DMS114 treated with DMSO at 0.1 percent for 48 hours (cell line): ENCODE data around the gene CCDC106.

Source experiments
- DNase-seq: peaks from one replicate; lab custom pipeline; 2025; ENCODE audit not compliant: unreplicated experiment; lab: John Stamatoyannopoulos, UW

CCDC106 gene

DNA sequence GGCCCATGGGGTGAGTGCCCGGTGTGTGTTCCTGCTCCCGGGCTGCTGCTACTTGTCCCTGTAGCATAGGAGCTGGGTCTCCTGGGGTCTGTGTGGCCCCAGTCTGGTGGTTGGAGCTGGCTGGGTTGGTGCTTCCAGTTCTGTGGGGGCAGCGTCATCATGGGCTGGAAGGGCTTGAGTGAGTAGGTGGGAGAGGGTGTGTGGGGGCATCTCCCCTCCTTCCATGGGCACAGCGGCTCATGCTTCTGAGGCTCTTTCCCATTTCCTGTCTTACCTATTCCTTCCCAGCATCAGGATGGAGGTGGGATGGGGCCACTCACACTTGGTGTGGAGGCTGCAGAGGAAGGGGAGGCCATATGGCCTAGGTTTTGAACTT lies 19.0 kb downstream of the CCDC106 start:
- DNase-seq, result no peak

DNA sequence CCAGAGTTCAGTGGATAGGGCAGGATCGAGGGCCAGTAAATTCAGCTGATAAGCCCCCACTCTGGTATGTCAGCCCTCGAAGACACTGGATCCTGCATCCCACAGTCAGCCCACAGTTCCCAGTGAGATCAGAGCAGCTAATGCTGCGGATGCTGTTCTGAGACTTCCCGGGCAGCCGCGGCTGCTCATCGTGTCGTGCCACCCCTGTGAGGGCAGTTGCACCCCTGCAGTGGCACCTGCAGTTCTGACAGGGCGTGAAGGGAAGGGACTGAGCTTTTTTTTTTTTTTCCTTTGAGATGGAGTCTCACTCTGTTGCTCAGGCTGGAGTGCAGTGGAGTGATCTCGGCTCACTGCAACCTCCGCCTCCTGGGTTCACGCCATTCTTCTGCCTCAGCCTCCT lies 19.5 kb downstream of the CCDC106 start:
- no peak for DNase-seq

DNA sequence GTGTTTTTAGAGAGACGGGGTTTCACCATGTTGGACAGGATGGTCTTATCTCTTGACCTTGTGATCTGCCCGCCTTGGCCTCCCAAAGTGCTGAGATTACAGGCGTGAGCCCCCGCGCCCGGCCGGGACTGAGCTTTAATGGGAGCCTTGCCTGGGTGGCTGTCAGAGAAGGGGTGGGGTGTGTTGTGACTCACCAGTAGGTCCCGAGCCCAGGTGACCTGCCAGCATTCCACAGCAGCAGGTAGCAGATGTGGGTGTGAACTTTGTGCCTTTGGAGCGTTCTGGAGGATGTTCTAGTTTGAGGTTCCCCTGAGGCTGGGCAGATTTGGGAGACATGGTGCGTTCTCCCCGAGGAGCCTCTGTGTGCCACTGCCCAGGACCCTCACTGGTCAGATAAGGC lies 19.9 kb downstream of the CCDC106 start:
- no peak for DNase-seq

DNA sequence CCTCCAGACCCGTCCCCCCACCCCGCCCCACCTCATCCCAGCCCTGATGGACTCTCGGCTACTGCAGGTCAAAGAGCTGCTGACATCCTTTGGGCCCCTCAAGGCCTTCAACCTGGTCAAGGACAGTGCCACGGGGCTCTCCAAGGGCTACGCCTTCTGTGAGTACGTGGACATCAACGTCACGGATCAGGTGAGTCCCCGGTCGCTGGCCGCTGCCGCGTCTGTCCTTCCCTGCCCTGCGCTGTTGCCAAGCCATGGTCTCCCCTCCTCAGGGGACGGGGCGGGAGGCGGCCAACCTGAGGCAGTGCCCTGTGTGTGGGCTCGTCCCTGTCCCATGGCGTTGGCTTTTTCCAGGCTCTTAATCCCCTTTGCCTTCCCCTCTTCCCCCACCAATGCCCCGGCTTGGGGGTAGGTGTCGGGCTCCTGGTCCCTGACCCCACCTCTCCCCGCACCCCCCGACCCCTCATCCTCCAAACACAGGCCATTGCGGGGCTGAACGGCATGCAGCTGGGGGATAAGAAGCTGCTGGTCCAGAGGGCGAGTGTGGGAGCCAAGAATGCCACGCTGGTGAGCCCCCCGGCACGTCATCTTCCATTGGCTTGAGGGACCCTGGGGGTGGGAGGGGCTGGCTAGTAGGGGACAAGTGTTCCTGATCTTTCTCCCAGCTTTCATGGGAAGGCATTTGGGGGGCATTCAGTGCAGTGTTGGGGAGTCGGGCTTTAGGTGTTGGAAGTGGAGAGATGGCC lies 20.8 kb downstream of the CCDC106 start:
- DNase-seq, result no peak

DNA sequence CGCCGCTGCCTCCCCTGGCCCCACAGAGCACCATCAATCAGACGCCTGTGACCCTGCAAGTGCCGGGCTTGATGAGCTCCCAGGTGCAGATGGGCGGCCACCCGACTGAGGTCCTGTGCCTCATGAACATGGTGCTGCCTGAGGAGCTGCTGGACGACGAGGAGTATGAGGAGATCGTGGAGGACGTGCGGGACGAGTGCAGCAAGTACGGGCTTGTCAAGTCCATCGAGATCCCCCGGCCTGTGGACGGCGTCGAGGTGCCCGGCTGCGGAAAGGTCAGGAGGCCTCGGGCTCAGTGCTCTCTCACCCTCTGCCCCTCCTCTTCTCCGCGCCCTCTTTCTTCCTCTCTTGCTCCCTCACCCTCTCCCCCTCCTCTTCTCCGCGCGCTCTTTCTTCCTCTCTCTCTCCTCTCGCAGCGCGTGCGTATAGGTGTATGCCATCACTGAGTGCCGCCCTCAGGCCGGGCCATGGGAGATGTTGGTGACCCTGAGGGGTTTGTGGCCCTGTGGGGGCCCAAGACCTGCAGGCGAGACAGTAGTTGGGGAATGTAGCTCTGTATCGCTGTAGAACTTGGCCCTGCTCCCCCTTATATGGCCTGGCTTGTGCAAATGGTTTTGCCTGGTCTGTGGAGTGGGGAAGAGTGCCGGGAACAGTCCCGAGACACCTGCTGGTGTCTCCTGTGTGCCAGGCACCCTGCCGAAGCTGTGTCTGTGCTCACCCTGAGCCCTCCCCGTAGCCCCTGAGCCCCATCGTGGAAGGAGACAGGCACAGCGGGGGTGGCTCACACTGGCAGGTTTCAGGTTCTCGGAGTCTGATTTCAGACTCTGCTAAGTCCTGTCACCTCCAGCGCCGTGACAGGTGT lies 21.6 kb downstream of the CCDC106 start:
- no peak for DNase-seq

DNA sequence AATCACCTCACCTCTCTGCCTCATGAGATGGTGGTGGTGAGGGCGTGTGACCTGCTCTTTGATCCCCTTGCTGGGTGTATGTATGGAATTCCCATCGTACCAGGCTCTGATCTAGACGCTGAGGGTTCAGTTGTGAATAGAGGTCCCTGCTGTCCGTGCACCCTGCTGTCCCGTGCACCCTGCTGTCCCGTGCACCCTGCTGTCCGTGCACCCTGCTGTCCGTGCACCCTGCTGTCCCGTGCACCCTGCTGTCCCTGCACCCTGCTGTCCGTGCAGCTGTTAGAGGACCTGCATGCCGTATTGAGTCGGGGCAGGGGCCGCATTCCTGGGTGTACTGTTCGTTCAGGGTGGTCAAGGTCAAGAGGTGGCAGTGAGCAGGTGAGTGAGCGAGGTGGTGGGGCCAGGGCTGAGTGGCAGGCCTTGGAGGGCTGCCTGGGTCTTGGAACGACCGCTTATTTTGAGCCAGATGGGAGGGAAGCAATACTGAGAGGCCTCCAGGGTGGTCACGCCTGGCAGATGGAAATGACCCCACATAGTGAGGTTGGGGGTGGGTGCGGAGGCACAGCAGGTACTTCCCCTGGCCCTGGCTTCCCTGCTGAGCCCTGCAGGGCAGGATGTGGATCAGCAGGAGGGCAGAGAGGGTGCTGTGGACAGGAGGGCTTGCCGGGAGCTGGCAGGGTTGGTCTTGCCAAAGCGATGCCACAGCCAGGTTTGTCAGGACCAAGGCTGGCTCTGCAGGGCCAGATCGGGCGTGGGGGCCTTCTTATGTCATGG lies 22.5 kb downstream of the CCDC106 start:
- DNase-seq, result peak; percentile 68

DNA sequence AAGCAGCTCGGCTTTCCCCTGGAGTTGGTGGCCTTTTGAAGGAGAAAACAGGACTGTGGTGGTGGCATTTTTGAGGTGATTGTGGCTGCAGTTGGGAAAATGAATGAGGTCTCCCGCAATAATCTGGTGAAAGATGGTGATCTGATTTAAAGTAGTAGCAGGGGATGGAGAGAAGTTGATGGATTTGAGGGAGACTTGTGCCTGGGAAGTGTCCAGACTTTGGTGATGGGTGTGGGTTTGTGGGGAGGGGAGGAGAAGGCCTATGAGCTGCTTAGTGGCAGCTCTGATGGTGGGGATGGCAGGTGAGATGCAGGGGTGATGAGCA lies 23.0 kb downstream of the CCDC106 start:
- DNase-seq, result peak; percentile 69

DNA sequence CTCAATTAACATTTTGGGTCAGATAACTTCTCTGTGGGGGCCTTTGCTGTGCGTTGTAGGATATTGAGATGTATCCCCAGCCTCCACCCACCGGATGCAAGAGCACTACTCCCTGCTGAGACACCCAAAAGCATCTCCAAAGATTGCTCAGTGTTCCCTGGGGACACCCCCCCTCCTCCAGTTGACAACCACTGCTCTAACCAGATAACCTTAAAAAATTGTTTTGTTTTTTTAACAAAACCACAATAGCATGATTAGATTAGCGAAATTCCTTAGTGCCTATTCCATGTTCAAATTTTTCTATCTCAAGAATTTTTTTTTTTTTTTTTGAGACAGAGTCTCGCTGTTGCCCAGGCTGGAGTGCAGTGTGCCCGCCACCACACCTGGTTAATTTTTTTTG lies 24.4 kb downstream of the CCDC106 start:
- DNase-seq, result no peak

DNA sequence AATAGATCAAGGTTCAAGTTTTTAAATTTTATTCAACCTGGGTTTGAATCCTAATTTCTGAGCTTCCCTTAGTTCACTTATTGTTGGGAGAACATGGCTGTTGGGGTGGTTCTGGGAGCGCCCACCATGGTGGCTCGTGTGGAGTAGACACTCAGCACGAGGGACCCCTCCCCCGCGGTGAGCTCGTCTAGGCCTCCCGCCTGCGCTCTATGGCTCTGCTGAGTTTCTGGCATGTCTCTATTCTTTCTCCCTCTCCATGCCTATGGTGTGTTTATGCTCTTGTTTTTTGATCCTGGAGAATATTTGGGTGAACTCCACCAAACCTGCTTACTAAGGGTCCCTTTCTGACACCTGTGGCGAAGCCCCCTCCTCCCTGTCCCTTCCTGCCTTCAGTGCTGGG lies 25.5 kb downstream of the CCDC106 start:
- DNase-seq, result peak; percentile 74

DNA sequence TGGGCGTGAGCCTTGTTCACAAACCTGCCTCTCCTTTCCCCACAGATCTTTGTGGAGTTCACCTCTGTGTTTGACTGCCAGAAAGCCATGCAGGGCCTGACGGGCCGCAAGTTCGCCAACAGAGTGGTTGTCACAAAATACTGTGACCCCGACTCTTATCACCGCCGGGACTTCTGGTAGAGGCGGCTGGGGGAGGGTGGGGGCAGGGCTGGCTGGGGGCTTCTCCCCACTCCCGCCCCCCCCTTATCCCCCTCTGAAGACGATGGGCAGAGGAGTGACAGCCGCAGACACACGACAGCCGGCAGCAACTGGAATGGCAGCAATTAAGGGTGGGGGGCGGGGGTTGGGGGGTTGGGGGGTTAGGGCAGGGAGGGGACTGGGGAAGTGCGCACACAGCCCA lies 25.9 kb downstream of the CCDC106 start:
- DNase-seq, result no peak

DNA sequence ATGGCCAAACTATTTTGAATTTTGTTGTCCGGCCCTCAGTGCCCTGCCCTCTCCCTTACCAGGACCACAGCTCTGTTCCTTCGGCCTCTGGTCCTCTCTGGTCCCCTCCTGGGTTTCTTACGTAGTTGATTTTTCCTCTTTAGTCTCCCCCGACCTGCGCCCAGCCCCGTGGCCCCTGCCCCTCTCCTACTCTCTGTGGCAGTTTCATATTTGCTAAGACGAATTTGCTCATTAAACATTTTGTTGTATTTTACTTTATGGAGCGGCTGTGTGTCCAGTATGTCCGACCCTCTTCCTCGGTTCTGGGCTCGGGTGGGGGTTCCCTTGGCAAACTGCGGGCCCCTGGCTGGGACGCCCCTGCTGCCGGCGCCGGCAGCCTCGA lies 26.4 kb downstream of the CCDC106 start:
- no peak for DNase-seq

DNA sequence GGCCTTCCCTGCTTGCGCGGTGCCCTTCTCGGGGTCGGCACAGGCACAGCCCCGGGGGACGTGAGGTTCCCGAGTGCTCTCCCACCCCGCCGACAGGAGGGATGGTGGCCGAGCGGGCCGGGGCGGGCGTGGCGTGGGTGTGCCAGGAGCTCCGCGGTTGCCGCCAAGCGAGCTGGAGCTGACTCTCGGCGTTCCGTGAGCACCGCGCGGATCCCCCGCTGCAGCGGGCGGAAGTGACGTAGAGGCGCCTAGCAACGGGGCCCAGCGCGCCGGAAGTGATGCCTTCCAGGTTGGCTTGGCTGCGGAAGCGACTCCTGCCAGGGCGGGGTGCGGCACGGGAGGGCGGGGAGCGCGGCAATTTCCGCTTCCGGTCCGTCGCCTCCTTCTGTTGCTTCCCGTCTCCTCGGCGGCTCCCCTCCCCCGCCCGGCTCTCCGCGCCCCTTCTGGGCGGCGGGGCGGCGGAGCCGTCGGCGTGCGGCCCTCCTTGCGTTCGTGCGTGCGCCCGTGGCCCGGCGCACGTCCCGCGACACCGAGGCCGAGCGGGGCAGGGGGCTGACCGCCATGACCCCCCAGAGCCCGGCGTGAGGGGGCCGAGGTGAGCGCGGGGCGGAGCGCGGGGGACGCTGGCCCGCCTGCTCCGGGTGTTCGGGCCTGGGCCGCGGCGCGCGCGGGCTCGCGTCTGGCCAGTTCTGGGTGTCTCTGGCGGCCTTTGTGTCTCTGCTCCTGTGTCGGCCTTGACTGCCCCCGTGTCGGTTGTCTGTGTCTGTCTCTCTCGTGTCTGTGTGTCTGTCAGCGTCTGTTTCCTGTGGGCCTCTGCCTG lies 27.0 kb downstream of the CCDC106 start, which contains the start of gene EPN1:
Gene EPN1 (plus strand): TSS at position 386 of the 820 bp plus-strand sequence. CDS start 3,402 bp downstream, outside the sequence.
- DNase-seq, result peak; percentile 93

DNA sequence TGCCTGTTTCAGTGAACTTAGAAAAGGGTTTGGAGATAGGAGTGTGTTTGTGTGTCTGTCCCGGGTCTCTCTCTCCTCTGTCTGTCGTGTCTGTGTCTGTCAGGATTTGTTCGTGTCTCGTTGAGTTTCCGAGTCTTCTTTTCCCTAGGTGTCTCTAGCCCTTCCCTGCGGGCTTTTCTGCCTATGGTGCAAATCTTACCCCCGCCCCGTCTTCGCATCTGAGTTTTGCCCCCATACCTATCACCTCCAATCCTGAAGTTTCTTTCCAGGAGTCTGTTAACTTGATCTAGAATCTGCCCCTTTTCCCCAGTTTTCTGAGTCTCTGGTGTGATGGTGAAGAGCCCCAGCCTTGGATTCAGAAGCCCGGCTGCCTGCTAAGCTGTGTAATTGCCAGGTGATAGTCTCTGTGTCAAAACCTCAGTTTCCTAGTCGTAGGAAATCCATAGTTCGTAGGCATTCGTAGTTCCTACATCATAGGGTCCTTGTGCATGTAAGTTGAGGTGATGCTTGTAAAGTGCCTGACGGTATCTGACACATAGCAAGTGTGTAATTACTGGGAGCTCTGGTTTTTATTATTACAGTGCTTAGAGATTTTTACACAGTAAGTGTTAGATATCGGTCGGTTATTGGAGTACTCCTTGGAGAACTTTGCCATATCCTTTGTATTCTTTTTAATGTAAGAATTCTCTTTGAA lies 27.8 kb downstream of the CCDC106 start:
- DNase-seq, result no peak

DNA sequence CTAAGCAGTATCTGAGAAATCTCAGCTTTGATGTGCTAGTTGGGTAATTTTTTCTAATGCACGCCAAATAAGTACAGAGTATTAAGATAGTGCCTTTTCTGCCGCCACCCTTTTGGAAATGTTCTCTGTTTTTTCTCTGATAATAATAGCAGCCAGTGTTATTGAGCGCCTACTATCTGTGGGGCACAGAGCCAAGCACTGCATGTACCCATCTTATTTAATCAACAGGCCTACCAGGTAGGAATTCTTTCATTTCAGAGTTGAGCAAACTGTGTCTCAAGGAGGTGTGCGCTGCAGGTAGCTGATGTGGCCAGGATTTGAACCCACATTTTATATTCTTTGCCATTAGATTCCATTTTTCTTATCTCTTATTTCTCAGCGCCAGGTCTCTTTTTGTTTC lies 28.4 kb downstream of the CCDC106 start:
- DNase-seq, result no peak

DNA sequence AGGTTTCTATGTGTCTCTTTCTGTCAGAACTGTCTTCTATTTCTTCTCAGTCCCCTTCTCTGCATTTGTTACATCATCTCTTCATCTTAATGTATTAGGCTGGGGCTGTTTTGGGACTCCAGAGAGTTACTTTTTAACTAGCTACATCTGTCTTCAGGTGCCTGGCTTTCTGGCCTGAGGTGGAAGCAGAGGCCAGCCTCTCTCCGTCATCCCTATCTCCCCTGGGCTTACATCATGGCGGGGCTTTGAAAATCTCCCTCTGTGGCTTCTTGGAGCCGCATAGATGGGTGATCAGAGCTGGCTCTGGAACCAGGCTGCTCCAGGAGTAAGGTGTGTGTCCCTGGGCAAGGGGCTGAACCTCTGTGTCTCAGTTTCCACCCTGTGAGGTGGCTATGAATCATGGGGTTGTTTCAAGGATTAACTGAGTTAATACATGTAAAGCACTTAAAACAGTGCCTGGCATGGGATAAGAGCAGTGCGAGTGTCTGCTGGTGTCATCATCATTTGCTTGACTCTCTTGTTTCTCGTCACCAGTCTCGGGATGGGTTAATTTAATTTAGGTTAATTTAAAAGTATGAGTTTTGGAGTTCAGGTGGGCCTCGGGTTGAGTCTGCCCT lies 29.0 kb downstream of the CCDC106 start:
- no peak for DNase-seq

DNA sequence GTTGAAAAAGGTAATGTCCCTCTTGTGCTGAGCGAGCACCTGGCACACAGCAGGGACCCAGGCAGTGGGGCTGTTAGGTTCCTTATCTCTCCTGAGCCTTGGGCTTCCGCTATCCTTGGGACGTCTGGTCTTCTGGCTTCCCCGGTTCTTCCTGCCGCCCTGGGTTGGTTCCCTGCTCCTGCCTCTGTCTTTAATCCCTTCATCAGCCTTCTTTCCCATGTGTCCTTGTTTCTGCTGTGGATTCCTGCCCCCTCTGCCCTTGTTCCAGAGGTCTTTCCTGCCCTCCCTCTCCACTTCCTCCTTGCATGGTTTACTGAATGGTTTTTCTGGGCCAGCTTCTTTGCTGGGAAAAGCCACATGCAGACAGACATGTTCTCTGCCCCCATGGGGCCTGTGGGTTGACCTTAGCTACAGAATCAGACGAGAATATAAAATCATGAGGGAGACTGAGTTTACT lies 29.6 kb downstream of the CCDC106 start:
- no peak for DNase-seq

DNA sequence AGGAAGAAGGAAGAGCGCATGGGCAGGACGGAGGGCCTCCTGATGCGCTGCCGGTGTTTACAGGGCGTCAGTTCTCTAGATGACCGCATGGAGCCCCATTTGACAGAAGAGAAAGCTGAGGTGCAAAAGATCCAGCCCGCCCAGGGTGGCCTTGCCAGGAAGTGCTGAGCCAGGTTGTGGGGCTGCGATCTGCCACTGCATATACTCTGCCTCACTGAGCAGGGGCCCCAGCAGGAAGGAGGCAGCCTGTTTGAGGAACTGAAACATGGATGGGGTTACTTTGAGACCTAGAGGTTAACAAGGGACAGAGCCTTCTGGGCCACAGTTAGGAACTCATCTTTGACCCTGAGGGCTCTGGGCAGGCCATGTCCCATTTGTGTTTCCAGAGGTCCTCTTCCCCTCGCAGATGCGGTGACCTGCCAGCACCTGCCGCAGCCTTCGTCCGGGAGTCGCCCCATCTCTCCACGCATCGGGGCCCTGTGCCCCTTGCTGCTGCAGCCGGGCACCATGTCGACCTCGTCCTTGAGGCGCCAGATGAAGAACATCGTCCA lies 30.2 kb downstream of the CCDC106 start:
- DNase-seq, result no peak

DNA sequence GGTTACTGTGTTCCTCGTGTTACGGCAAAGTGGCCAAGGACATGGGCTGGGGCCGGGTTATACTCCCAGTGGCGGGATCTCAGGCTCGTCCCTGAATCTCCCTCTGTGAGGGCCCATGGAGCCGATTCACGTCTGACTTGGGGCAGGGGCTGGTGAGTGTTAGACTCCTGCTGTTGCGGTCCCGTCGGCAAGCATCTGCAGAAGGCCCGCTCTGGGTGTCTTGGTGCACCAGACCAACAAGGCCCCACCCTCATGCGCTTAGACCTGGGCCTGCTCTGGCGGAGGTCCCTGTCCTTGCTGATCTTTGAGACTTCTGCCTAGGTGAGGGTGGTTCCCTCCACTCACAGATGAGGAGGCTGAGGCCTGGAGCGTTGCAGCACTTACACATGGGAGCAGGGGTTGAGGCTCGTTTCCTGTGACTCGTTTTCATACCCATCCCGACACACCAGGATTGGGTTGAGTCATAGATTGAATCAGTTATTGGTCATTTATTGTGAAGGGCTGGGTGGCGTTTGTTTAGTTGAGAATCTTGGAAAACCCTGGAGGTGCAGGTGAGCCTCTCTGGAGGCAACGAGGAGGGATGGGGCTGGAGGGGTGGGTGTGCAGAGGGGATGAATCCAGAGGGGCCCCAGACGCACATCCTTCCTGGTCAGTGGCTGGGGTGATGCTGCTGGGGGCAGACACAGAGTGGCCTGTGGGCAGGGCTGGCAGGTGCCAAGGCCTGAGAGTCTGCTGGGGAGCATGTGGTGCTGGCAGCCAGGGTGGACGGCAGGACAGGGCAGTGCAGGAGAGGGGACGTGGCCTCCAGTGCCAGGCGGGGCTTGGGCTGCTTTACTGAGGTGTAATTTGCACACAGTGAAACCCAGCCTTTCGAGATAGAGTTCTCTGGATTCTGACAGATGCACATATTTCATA lies 31.6 kb downstream of the CCDC106 start:
- DNase-seq, result no peak
